Left lung (tissue), 10 donors: ENCODE results near the gene OR2T27. TPM values are rescaled to one million over a fixed set of nuclear protein-coding genes. Genes with fewer than 3 reads are reported as not detected.

Experiments used
- ATAC-seq: fragments of 200-7000 bp; cut with Tn5 transposase; one replicate; pipeline ENCODE4 v1.9.1; 2020; ENCODE audit warnings: moderate library complexity
- DNase-seq, 4 donors: peaks; one replicate each; pipeline ENCODE4 v3.0.0-alpha.2; 2013 to 2020
- H3K27ac ChIP-seq, 2 donors: fragments of 200-600 bp; sonication (generic) in 1 of 2; one replicate each; pipeline versions ENCODE4 v1.5.0 to v1.8.0; 2020 to 2021
- H3K27me3 ChIP-seq, 2 donors: fragments of 200-600 bp; sonication (generic) in 1 of 2; one replicate each; pipeline versions ENCODE4 v1.5.0 to v1.8.0; 2020 to 2021
- H3K36me3 ChIP-seq, 2 donors: fragments of 200-600 bp; sonication (generic) in 1 of 2; one replicate each; pipeline versions ENCODE4 v1.5.0 to v1.8.0; 2020 to 2021
- H3K4me1 ChIP-seq, 2 donors: fragments of 200-600 bp; one replicate each; pipeline ENCODE4 v1.8.0; 2021
- H3K4me3 ChIP-seq, 2 donors: fragments of 200-600 bp; sonication (generic) in 1 of 2; one replicate each; pipeline versions ENCODE4 v1.5.0 to v1.8.0; 2020 to 2021; ENCODE audit warnings: mild to moderate bottlenecking in 1 of 2
- H3K9me3 ChIP-seq, 2 donors: fragments of 200-600 bp; sonication (generic) in 1 of 2; one replicate each; pipeline versions ENCODE4 v1.5.0 to v1.8.0; 2020 to 2021
- intact Hi-C, 2 donors: fragments of 100-400 bp; cut with DNase I; formaldehyde crosslinking; loops; one replicate each; pipeline versions ENCODE4 v1.11.2 to v1.14.2; 2022
- polyA plus RNA-seq, 6 donors: library from polyadenylated mRNA; unstranded; fragments of 120-200 nt; gene quantifications; one replicate each; pipeline ENCODE4 v1.2.1, GENCODE V29; 2013; ENCODE audit not compliant: insufficient read length in 6 of 6
- total RNA-seq, 2 donors: library from RNA; stranded (reverse); fragmentation: NEBNext Ultra II Directional; extraction: Animal tissue kit (Norgen Biotek cat#: 25700); gene quantifications; one replicate each; pipeline ENCODE4 v1.2.1, GENCODE V29; 2021
- TF ChIP-seq, protein P1 (sequence below), 2 donors: fragments of 200-600 bp; sonication (generic) in 1 of 2; IDR thresholded peaks; one replicate each; pipeline versions ENCODE4 v1.5.0 to v1.8.0; 2021; ENCODE audit warnings: antibody characterized with exemption in 2 of 2
- donor health status: DM: no; HTN: yes; CAD: no.
- donor health status: DM: no; HTN: no; CAD: no.

Gene OR2T27
- total and polyA plus RNA-seq, 8 donors = not detected

DNA sequence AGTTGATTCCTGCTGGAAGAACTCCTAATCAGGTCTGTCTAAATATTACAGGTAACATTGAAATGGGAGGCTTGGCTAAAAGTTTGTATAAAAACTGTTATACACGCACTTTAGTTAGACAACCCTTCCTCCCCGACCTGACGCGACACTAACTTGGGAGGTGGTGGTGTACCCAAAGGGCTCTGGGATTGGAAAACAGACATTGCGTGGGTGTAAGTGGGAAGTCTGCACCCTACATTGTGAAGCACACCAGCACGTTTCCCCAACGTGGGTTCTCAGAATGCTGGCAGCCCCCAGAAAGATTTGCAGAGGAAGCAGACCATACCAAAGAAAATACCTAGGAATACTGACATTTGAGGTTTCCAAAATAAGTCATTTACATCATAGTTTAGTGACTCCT is 37.2 kb downstream of the OR2T27 start:
- intact Hi-C loops = no loop called here
- H3K36me3 ChIP-seq = no peaks in the 10 kb centered on the region
- no peak for ATAC-seq

DNA sequence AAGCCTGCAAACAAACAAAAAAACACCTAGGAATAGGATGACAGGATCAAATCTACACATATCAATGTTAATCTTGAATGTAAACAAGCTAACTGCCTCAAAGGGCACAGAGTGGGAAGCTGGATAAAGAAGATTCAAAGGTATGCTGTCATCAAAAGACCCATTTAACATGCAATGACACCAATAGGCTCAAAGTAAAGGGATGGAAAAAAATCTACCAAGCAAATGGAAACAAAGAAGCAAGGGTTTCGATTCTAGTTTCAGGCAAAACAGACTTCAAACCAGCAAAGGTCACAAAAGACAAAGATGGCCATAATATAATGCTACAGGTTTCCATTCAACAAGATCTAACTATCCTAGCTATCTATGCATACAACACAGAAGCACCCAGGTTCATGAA is 41.6 kb downstream of the OR2T27 start:
- ATAC-seq (no peak), DNase-seq (no peak)
- TF ChIP-seq, protein P1, sequence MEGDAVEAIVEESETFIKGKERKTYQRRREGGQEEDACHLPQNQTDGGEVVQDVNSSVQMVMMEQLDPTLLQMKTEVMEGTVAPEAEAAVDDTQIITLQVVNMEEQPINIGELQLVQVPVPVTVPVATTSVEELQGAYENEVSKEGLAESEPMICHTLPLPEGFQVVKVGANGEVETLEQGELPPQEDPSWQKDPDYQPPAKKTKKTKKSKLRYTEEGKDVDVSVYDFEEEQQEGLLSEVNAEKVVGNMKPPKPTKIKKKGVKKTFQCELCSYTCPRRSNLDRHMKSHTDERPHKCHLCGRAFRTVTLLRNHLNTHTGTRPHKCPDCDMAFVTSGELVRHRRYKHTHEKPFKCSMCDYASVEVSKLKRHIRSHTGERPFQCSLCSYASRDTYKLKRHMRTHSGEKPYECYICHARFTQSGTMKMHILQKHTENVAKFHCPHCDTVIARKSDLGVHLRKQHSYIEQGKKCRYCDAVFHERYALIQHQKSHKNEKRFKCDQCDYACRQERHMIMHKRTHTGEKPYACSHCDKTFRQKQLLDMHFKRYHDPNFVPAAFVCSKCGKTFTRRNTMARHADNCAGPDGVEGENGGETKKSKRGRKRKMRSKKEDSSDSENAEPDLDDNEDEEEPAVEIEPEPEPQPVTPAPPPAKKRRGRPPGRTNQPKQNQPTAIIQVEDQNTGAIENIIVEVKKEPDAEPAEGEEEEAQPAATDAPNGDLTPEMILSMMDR (IDR thresholded peaks at IDR 0.05) = no peak
- intact Hi-C loops = no loop called here
- H3K27me3 ChIP-seq = no peaks in the 10 kb centered on the region
- H3K36me3 ChIP-seq = no peaks in the 10 kb centered on the region
- no peaks in the 10 kb centered on the region for H3K9me3 ChIP-seq
- no peaks in the 10 kb centered on the region for H3K4me1 ChIP-seq
- no peak overlapping the region for H3K4me3 ChIP-seq
- H3K27ac ChIP-seq = no peak overlapping the region

More for the DNA sequence above, 37.2 kb downstream of the OR2T27 start:
- TF ChIP-seq, protein P1 (IDR thresholded peaks at IDR 0.05) = no peak
- H3K9me3 ChIP-seq = no peaks in the 10 kb centered on the region
- H3K27ac ChIP-seq = no peak overlapping the region
- H3K4me3 ChIP-seq = no peak overlapping the region
- H3K27me3 ChIP-seq = no peaks in the 10 kb centered on the region
- no peaks in the 10 kb centered on the region for H3K4me1 ChIP-seq
- DNase-seq = no peak

DNA sequence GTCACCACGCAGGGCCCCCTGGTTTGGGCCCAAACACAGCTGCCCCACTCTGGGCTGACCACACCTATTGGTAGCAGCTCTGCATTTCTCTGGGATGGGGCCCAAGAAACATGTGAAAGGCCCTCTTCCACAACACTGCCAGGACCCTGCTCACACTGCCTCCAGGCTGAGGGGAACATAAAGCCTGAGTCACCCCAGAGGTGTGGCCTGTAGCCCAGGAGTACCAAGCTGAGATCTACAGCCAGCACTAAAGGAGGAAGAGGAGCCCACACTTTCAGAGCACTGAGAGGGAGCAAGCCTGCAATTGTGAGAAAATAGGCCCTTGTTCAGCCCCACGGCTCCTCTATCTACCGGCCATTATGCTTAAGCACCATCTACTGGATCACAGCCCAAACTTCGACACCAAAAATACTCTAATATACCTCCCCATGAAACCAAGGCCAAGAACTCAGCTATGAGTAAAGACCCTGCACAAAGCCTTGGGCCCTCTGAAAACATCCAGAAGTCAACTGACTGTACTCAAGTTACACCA is 43.4 kb downstream of the OR2T27 start:
- intact Hi-C loops = no loop called here
- H3K27me3 ChIP-seq = no peaks in the 10 kb centered on the region
- TF ChIP-seq, protein P1 (IDR thresholded peaks at IDR 0.05) = no peak
- H3K4me3 ChIP-seq = no peak overlapping the region
- no peaks in the 10 kb centered on the region for H3K36me3 ChIP-seq
- no peak for ATAC-seq
- no peak for DNase-seq
- H3K9me3 ChIP-seq = no peaks in the 10 kb centered on the region
- no peaks in the 10 kb centered on the region for H3K4me1 ChIP-seq
- H3K27ac ChIP-seq = no peak overlapping the region

DNA sequence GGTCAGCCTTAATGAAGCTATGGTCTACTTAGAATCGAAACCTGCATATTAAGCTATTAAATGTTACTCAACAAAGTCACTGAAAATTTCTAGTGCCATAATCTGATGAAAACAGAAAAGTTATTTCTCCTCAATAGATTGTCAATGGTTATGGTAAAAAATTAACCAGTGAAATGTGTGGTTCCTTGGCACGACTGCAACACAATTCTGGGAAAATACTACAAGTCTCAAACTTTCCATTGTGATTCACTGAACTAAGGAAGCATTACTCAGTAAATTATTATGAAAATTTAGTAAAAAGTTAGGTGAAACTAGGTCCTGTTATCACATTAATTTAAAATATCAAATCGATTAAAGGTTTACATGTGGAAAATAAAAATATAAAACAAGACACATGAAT is 45.0 kb downstream of the OR2T27 start:
- no peak for DNase-seq
- ATAC-seq = no peak

More for the DNA sequence above, 45.0 kb downstream of the OR2T27 start:
- H3K27ac ChIP-seq = no peak overlapping the region
- no peaks in the 10 kb centered on the region for H3K36me3 ChIP-seq
- H3K27me3 ChIP-seq = no peaks in the 10 kb centered on the region
- H3K9me3 ChIP-seq = no peaks in the 10 kb centered on the region
- no peak overlapping the region for H3K4me3 ChIP-seq
- intact Hi-C loops = no loop called here
- TF ChIP-seq, protein P1 (IDR thresholded peaks at IDR 0.05) = no peak
- no peaks in the 10 kb centered on the region for H3K4me1 ChIP-seq

Other genes with a start within 250 kb of the OR2T27 start
- gene OR2T2, start 209.9 kb downstream of the OR2T27 start, total RNA-seq = not detected
- gene OR2T2, start 209.9 kb downstream of the OR2T27 start, polyA plus RNA-seq = not detected
- not detected for gene OR2T3, start 182.2 kb downstream of the OR2T27 start, total RNA-seq
- gene OR2T3, start 182.2 kb downstream of the OR2T27 start, polyA plus RNA-seq = not detected
- not detected for gene OR2T5, start 166.9 kb downstream of the OR2T27 start, total RNA-seq
- not detected for gene OR2T5, start 166.9 kb downstream of the OR2T27 start, polyA plus RNA-seq
- not detected for gene OR2G6, start 147.5 kb downstream of the OR2T27 start, total RNA-seq
- gene OR2G6, start 147.5 kb downstream of the OR2T27 start, polyA plus RNA-seq = under 1 TPM in 4 of 6 donors, not detected in 2; 0.04 to 0.06 (median 0.04) TPM
- gene OR2T29, start 92.8 kb downstream of the OR2T27 start, total RNA-seq = not detected
- gene OR2T29, start 92.8 kb downstream of the OR2T27 start, polyA plus RNA-seq = not detected
- not detected for gene OR2T34, start 80.8 kb downstream of the OR2T27 start, total RNA-seq
- not detected for gene OR2T34, start 80.8 kb downstream of the OR2T27 start, polyA plus RNA-seq
- gene OR2T10, start 57.8 kb downstream of the OR2T27 start, total RNA-seq = not detected
- gene OR2T10, start 57.8 kb downstream of the OR2T27 start, polyA plus RNA-seq = not detected
- not detected for gene OR2T11, start 20.4 kb downstream of the OR2T27 start, total RNA-seq
- gene OR2T11, start 20.4 kb downstream of the OR2T27 start, polyA plus RNA-seq = under 1 TPM in 1 of 6 donors, not detected in 5; 0.04 TPM
- gene OR2T35, start 10.2 kb downstream of the OR2T27 start, total RNA-seq = not detected
- gene OR2T35, start 10.2 kb downstream of the OR2T27 start, polyA plus RNA-seq = not detected
- gene OR14I1, start 47.2 kb upstream of the OR2T27 start, total RNA-seq = not detected
- gene OR14I1, start 47.2 kb upstream of the OR2T27 start, polyA plus RNA-seq = not detected
- not detected for gene LYPD8, start 100.2 kb upstream of the OR2T27 start, total RNA-seq
- not detected for gene LYPD8, start 100.2 kb upstream of the OR2T27 start, polyA plus RNA-seq
- gene SH3BP5L, start 170.4 kb upstream of the OR2T27 start, total RNA-seq = 10 to 100 TPM; 24.0 to 26.5 TPM
- gene SH3BP5L, start 170.4 kb upstream of the OR2T27 start, polyA plus RNA-seq = 10 to 100 TPM; 23.0 to 25.8 (median 23.5) TPM
- 10 to 100 TPM; 31.2 to 35.5 TPM for gene ZNF672, start 182.7 kb upstream of the OR2T27 start, total RNA-seq
- 10 to 100 TPM; 16.2 to 22.0 (median 18.7) TPM for gene ZNF672, start 182.7 kb upstream of the OR2T27 start, polyA plus RNA-seq
- gene ZNF692, start 203.6 kb upstream of the OR2T27 start, total RNA-seq = 10 to 100 TPM; 31.9 to 44.6 TPM
- gene ZNF692, start 203.6 kb upstream of the OR2T27 start, polyA plus RNA-seq = 10 to 100 TPM; 41.6 to 66.6 (median 59.3) TPM